GM18498 (cell line): Measurements from ENCODE around the gene EMC7.
"Not testable (repeated sequence)": the region's sequence is repeated elsewhere in the genome, so short reads cannot be mapped to it uniquely, and the experiment has no call there.

Source experiments
- ATAC-seq: cut with Tn5 transposase; IDR thresholded peaks from one replicate; pipeline ENCODE4 v1.9.1; 2021; ENCODE audit warnings: mild to moderate bottlenecking, moderate library complexity; ENCODE audit not compliant: unreplicated experiment

EMC7 gene

DNA sequence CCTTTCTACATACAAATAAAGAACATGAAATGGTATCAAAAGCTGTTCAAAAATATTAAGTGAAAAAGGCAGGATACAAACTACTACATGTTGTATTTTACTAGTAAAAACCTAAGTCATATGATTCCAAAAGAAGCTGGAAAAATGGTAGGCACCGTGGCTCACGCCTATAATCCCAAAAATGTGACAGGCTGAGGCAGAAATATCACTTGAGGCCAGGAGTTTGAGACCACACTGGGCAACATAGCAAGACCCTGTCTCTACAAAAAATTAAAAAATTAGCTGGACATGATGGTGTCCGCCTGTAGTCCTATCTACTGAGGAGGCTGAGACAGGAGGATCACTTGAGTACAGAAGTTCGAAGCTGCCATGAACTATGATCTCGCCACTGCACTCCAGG is 1.7 kb downstream of the EMC7 start:
- no peak for ATAC-seq

DNA sequence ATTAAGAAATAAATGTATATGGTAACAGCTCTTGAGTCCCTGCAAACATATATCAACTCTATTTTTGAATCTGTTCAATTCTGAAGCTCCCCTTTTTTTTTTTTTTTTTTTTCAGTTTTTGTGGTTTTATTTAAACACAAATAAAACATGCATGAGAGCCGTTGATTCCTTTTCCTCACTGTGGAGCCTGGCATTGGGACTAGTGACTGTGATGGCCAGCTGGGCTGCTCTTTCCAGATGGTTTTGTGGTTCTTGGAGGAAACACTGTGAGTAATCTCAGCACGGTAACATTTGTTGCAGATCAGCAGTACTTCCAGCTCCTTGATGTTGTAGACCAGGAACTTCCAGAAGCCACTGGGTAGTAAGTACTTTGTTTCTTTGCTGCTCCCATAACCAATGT is 15.9 kb downstream of the EMC7 start:
- ATAC-seq = no peak

DNA sequence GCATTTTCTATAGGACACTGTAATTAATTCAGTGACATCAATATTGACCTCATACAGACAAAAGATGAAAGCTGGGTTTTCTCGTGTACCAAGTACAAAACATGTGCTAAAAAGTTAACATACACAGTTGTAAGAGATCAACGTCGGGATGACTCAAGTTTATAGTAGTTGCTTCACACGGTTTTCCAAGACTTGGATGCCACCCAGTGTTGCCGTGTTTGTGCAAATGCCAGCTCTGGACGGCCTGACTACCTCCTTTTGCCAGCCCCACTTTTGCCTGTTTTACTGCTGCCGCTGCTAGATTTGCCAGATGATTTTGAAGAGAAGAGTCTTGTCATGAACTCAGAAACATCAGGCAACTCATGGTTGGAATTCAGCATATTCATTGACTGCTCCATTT is 17.6 kb downstream of the EMC7 start:
- ATAC-seq = no peak

DNA sequence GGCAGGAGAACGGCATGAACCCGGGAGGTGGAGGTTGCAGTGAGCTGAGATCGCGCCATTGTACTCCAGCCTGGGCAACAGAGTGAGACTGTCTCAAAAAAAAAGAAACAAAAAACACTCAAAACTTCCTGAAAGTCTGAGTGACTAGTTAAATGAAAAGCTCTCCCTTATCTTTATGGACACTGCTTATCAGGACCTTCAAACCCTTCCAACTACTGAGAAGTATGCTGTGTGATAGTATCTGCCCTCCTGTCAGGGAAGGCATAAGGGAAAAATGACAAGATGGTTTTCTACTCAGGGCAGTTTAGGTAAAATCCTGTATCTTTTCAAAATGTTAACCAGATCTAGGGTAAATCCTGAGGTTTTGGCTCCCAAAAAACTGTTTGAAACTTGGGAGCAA is 21.8 kb downstream of the EMC7 start:
- no peak for ATAC-seq

DNA sequence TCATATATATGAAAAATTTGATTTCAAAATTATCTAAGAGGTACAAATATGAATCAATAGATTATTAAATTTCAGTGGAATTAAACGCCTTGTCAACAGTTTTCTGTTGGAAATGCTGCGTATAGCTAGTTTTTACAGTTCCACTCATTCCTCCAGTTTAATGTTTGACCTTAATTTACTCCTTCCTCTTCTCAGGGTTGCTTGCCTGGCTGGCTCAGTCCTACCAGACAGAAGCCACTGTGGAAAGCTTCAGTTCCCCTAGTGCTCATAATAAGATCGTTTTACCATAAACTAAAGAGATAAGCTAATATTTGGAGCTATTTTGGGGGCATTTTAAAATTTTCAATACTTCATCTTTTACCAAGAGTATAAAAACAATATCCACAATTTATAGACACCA is 22.8 kb downstream of the EMC7 start:
- no peak for ATAC-seq

DNA sequence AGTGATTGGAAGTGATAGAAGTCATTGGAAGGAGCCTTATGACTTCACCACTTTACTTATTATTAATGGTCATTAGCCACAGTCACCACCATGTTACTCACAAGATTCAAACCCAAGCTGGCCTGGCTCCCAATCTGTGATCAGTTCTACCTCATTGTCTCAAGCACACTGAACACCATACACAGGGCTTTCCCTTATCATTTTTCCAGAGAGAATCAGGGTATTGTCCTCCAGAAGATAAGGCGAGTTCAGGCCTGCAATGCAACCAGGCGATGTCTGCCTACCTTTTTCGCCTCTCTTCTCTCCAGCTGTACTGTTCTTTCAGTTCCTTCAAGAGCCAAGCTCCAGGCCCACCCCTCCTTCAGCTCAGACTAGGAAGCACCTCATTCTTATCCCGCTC is 24.9 kb downstream of the EMC7 start:
- no peak for ATAC-seq

DNA sequence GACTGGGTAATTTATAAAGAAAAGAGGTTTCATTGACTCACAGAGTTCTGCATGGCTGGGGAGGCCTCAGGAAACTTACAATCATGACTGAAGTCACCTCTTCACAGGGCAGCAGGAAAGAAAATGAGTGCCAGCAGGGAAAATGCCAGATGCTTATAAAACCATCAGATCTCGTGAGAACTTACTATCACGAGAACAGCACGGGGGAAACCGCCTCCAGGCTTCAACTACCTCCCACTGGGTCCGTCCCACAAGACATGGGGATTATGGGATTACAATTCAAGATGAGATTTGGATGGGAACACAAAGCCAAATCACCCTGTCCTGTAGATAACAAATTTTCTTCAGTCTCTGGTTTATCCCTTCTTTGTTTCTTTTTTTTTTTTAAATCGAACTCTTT is 31.7 kb downstream of the EMC7 start:
- no peak for ATAC-seq

DNA sequence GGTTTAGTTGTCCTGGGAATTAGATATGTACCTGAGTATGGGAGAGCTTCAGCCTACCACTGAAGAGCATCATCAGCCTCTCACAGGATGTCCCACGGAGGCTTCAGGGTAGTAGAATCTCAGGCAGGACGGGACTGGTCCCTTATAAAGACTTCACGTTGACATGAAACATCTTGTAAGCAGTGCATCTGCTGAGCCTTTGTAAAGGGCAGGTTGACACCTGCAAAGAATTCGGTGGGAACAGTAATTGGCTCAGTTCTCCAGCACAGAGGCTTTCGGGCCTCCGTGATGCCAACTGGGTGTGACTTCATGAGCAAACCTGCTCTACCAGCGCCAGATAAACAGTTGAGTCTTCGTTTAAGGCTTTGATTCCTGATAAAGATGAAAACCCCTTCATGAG is 35.7 kb downstream of the EMC7 start:
- ATAC-seq = no peak

DNA sequence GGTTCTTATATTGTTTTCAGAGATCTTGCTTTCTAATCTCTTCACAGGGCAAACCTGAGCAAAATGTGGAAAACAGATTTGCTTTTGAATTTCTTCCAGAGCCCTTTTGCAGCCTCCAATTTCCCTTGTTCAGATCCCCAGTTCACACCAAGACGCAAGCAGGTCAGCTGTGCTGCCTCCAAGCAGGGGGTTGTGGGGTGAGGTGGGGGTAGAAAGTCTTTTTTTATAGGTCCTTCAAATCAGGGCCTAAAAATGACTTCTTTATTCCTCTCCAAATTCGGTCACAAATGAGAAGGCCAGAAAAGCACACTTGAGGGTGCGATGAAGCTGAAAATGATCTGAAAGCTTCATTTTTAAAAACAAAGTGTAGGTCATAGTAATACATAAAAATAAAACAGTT is 36.4 kb downstream of the EMC7 start:
- ATAC-seq = no peak

DNA sequence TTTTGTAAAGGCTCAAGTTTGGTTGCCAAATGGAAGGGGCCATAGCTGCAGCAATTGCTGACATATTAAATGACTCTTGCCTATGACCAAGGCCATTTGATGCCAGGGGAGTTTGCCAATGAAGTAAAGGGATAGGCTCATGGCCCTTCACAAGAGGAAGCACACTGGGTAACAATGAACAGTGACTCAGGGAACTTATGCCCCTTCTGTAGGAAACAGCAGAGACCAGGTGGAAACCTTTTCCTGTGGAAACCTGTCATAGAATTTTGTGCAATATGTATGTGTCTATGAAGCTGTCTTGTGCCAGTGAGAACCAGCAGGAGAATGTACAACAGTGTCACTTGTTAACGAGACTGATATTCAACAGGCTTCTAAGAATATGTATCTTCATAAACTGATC is 37.2 kb downstream of the EMC7 start:
- ATAC-seq = no peak

DNA sequence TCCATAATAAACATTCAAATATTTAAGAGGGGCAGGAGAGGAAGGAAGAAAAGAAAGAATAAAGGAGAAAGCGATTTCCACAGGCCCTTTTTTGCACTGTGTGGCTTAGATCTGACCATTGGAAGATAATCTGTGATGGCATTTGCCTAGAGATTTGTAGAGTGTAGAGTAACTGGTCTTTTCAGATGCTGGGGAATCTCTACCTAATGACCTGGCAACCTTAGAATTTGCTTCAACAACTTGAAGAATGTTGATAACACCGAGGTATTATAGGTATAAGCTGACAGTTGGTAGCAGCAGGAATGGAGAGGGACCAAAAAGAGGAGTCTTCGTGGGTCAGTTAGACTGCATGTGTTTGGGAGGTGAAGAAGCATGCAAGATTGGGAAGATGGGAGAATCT is 41.7 kb downstream of the EMC7 start:
- no peak for ATAC-seq

DNA sequence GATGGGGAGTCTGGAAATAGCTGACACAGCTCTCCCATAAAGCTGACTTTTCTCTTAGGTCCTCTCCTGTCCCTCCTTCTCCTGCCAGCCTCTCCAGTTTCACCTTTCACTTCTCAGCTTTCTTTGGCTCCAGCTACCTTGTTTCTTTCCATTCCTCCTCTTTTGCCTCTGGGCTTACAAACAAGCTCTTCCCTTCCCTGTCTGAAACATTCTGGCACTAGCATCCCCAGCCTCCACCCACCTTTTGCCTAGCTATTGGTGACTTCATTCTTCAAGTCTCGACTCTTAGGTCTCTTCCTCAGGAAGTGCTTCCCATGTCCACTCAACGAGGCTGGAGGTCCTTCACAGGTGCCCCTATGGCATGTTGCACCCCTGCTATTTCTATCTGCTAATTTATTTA is 42.2 kb downstream of the EMC7 start:
- ATAC-seq = no peak

DNA sequence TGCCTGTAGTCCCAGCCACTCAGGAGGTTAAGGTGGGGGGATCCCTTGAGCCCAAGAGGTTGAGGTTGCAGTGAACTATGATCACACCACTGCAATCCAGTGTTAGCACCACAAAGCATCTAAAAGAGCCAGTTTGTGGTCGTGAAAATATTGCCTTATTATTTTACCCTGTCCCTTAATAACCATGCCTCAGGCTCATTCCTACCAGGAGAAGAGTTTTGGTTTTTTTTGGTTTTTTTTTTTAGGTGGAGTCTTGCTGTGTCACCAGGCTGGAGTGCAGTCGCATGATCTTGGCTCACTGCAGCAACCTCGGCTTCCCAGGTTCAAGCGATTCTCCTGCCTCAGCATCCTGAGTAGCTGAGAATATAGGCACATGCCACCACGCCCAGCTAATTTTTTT is 44.8 kb downstream of the EMC7 start:
- ATAC-seq = no peak

DNA sequence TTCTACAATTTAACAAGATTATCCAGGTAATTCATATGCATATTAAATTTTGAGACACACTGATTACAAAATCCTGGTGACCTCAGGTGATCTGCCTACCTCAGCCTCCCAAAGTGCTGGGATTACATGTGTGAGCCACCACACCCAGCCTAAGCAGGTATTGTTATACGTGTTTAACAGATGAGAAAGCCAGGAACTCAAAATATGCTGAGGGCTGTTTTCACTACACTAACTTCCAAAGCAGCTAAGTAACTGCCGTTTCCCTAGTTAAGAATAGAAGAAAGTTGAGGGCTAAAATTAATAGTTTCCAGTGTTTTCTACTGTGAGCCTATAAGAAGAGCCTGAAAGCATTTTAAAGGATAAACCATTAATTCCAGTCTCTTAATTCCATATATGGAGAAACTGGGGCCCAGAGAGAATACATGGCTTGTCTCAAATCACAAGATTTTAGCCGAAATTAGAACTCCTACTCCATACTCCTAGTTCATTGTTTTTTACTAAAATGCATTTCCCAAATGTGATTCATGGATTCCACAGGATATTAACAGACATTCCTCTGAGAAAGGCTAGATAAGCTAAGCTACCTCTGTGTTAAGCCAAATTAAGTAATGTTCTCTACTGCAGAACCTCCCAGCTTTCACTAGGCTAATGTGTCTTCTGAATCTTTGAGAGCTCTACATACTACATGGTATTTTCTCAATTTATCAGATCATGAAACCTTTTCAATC is 45.6 kb downstream of the EMC7 start:
- no peak for ATAC-seq

DNA sequence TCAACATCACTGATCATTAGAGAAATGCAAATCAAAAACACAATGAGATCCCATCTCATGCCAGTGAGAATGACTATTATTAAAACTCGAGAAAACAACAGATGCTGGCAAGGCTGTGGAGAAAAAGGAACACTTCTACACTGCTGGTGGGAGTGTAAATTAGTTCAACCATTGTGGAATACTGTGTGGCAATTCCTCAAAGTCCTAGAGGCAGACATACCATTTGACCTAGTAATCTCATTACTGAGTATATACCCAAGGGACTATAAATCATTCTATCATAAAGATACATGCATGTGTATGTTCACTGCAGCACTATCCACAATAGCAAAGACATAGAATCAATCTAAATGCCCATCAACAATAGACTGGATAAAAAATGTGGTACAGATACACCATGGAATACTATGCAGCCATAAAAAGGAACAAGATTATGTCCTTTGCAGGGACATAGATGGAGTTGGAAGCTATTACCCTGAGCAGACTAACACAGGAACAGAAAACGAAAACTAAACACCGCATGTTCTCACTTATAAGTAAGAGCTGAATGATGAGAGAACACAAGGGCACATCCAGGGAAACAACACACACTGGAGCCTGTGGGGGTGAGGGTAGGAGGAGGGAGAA is 47.5 kb downstream of the EMC7 start:
- ATAC-seq = no peak

DNA sequence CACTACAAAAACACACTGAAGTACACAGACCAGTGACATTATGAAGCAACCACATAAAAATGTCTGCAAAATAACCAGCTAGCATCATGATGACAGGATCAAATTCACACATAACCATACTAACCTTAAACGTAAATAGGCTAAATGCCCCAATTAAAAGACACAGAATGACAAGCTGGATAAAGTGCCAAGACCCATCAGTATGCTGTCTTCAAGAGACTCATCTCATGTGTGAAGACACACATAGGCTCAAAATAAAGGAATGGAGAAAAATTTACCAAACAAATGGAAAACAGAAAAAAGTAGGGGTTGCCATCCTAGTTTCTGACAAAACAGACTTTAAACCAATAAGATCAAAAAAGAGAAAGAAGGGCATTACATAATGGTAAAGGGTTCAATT is 51.3 kb downstream of the EMC7 start:
- not testable (repeated sequence) for ATAC-seq

DNA sequence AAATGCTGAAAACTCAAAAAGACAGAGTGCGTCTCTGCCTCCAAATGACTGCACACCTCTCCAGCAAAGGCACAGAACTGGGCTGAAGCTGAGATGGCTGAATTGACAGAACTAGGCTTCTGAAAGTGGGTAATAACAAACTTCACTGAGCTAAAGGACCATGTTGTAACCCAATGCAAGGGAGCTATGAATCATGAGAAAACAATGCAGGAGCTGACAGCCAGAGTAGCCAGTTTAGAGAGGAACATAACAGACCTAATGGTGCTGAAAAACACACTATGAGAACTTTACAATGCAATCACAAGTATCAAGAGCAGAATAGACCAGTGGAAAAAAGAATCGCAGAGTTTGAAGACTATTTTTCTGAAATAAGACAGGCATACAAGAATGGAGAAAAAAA is 52.5 kb downstream of the EMC7 start:
- ATAC-seq = no peak

DNA sequence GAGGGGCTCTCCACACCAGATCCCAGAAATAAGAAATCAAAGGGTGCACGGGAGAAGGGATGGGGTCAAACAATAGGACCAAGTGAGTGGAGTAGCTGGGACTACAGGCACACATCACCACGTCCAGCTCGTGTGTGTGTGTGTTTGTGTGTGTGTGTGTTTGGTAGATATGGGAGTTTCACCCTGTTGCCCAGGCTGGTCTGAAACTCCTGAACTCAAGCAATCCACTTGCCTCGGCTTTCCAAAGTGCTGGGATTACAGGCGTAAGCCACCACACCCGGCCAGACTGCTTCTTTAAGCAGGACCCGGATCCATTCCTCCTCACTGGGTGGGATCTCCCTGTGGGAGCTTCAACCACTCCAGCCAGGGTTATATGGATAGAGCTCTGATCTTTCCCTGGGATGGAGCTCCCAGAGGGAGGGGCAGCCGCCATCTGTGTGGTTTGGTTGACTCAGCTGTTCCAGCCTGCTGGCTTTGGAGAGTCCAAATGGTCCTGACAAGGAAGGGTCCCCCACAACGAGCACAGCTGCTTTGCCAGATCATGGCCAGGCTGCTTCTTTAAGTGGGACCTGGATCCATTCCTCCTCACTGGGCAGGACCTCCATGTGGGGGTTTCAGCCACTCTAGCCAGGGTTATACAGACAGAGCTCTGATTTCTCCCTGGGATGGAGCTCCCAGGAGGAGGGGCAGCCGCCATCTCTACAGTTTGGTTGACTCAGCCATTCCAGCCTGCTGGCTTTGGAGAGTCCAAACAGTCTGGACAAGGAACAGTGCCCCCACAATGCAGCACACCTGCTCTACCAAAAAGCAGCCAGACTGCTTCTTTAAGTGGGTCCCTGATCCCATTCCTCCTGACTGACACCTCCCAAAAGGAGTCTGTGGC is 53.5 kb downstream of the EMC7 start:
- ATAC-seq = no peak

DNA sequence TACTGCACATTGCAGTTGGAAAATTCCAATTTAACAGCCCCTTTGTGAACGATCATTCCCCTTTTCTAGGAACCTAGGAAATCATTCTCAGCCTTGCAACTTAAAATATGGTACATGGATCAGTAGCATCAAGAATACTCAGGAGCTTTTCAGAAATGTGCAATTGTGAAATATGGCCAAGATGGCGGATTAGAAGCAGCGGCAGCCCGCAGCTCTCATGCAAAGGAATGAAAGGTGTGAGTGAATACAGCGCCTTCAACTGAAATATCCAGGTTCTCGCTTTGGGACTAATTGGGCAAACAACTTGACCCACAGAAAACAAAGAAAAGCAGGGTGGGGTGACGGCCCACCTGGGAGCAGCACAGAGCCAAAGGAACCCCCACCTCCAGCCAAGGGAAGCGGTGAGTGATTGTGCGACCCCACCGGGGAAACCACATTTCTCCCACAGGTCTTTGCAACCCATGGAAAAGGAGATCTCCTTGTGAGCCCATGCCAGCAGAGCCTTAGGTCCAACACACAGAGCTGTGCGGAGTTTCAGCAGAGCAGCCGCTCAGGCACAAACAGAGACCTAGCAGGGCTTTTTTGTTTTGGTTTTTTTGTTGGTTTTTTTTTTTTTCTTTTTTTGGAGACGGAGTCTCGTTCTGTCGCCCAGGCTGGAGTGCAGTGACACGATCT is 55.1 kb downstream of the EMC7 start:
- ATAC-seq = no peak

DNA sequence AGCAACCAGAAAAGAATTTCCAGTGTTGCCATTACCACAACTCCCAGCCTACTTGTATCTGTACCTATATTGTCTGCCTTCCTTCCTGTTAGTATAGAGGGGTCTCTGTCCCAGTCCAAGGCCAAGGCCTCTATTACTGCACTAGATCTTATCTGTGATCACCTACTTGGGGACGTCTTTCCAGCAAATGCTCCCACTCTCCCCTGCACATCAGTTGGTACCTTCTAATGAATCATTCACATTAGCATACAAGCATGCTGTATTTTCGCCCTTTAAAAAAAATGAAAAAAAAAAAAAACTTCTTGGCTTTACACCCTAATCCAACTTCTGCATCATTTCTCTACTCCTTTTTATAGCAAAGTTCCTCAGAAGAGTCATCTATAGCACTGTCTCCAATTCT is 57.8 kb downstream of the EMC7 start:
- ATAC-seq = no peak

DNA sequence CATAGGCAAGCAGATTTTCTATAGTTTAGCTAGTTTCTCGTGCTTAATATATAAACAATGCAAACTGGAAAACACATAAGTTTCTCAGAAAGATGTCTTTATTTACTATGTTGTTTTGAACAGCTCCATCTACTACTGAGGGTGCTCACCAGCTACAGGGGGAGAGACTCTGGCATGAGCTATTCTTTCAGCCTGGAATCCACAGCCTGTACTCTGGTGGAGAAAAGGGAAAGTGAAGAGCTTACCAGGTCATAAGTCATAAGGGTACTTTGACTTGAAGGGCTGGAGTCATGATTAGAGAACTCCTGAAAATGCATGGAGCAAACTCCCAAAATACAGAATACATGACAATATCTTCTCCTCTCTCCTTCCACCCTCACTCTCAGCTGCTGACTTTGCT is 58.3 kb downstream of the EMC7 start:
- no peak for ATAC-seq

DNA sequence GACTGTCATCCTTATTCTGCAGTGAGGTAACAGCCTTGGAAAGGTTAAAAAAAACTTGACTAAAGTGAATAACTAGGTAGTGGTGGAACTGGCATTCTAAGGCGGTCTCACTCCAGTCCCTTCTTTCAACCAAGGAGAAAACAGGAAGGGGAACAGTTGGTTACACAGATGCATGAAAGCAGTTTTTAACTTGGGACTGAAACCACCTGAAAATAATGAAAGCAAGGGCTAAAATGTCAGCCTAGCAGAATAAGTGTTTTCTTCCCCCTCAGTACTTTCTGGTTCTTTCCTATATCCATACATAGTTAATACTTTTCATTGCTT is 61.9 kb downstream of the EMC7 start:
- peak; percentile 10 for ATAC-seq
